Activated CD4-positive, alpha-beta T cell treated with anti-CD3 and anti-CD28 coated beads for 4 hours (primary cell): Measurements from ENCODE around the gene UNC79.

Source experiments
- DNase-seq, 2 donors: peaks; one replicate each; pipeline ENCODE4 v3.0.0-alpha.2; 2020

Gene UNC79

GRCh38 chr14:93733231-93733630, 302.5 kb downstream of the UNC79 start:
- DNase-seq = no peak

- DNase-seq = no peak
Observed at GRCh38 chr14:93733631-93734030, 302.9 kb downstream of the UNC79 start.

GRCh38 chr14:93734086-93734822, 303.5 kb downstream of the UNC79 start:
- no peak for DNase-seq

- DNase-seq = no peak
Observed at GRCh38 chr14:93735206-93735605, 304.5 kb downstream of the UNC79 start.

GRCh38 chr14:93736378-93737014, 305.8 kb downstream of the UNC79 start:
- no peak for DNase-seq

GRCh38 chr14:93737634-93738033, 306.9 kb downstream of the UNC79 start:
- no peak for DNase-seq

GRCh38 chr14:93741556-93742230, 311.0 kb downstream of the UNC79 start:
- no peak for DNase-seq

GRCh38 chr14:93742761-93743160, 312.0 kb downstream of the UNC79 start:
- DNase-seq = no peak

GRCh38 chr14:93743270-93744060, 312.7 kb downstream of the UNC79 start:
- no peak for DNase-seq

GRCh38 chr14:93744176-93744575, 313.4 kb downstream of the UNC79 start:
- DNase-seq = no peak

GRCh38 chr14:93744876-93745275, 314.1 kb downstream of the UNC79 start:
- DNase-seq = no peak

GRCh38 chr14:93745603-93746273, 315.0 kb downstream of the UNC79 start:
- no peak for DNase-seq

GRCh38 chr14:93747102-93747501, 316.4 kb downstream of the UNC79 start:
- DNase-seq = no peak

GRCh38 chr14:93747560-93747959, 316.8 kb downstream of the UNC79 start:
- DNase-seq = no peak

- DNase-seq = no peak
Observed at GRCh38 chr14:93748208-93749075, 317.7 kb downstream of the UNC79 start.

GRCh38 chr14:93749076-93749420, 318.3 kb downstream of the UNC79 start:
- no peak for DNase-seq

GRCh38 chr14:93751946-93752655, 321.4 kb downstream of the UNC79 start:
- no peak for DNase-seq

GRCh38 chr14:93752980-93753561, 322.3 kb downstream of the UNC79 start:
- no peak for DNase-seq

- DNase-seq = no peak
Observed at GRCh38 chr14:93753647-93754046, 322.9 kb downstream of the UNC79 start.

- DNase-seq = no peak
Observed at GRCh38 chr14:93757206-93757605, 326.5 kb downstream of the UNC79 start.
